Fibroblast of villous mesenchyme (primary cell): ENCODE data around the gene DHPS. TPM values are rescaled to one million over a fixed set of nuclear protein-coding genes. Genes with fewer than 3 reads are reported as not detected.
"Not testable (repeated sequence)": the region's sequence is repeated elsewhere in the genome, so short reads cannot be mapped to it uniquely, and the experiment has no call there.

Source experiments
- DNase-seq: peaks from one replicate; pipeline ENCODE4 v3.0.0-alpha.2; 2010; ENCODE audit warnings: low read depth
- H3K4me3 ChIP-seq: 2 replicates; pipeline ENCODE4 v1.5.1; 2011; ENCODE audit warnings: low read depth, mild to moderate bottlenecking, low read length
- CTCF ChIP-seq: IDR thresholded peaks from 2 replicates; pipeline ENCODE4 v1.5.1; 2012; ENCODE audit warnings: low read depth, mild to moderate bottlenecking, low read length; ENCODE audit not compliant: insufficient read depth
- total RNA-seq: library from RNA; depleted of rRNA; stranded (reverse); fragments of >200 nt; gene quantifications from 2 replicates; pipeline ENCODE4 v1.2.3, GENCODE V29; 2012

DHPS gene
- total RNA-seq, 1 donor = 50.1 TPM

GRCh38 chr19:12647490-12648071 lies 34.1 kb downstream of the DHPS start:
- peak overlapping the region; percentile 30 for H3K4me3 ChIP-seq
- TF ChIP-seq CTCF = no peak
- peak; percentile 16 for DNase-seq

DNA sequence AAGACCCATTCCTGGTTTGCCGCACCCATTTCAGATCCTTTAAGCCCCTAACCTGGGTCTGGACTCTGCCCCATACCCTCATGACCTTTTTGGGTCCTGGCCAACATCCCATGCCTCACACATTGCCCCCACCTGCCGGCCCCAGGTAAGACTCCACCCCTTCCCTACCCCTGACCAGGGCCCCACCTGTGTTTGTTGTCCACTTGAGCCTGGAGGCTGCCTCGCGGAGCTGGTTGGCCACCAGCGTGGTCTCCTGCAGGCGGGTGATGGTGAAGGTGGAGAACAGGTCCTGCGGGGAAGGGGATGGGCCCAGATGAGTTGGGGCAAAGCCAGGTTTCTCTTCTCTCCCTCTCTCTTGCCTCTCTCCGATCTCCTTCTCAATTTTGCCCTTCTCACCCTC lies 34.6 kb downstream of the DHPS start:
- no peak for TF ChIP-seq CTCF
- no peak for DNase-seq
- no peak overlapping the region for H3K4me3 ChIP-seq

DNA sequence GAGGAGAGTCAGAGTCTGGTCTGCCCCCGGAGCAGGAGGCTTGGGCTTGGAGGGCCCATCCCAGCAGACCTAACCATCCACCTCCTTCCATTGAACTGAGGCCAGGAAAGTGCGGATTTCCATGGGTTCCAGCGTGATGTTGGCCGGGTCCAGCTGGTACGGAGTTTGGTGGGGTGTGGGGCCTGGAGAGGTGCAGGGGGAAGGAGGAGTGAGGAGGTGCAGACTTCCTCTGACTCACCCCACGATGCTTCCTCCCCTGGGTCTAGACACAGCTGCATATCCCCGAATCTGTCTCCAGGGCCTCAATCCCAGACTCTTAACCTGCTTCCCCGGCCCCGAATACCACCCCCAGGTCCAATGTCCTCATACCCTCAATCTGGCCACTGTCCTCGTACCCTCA lies 35.1 kb downstream of the DHPS start:
- DNase-seq = no peak
- H3K4me3 ChIP-seq = no peak overlapping the region
- TF ChIP-seq CTCF = no peak

GRCh38 chr19:12643716-12644115 lies 38.0 kb downstream of the DHPS start:
- not testable (repeated sequence) for H3K4me3 ChIP-seq, DNase-seq

GRCh38 chr19:12642506-12642905 lies 39.2 kb downstream of the DHPS start:
- DNase-seq = no peak
- TF ChIP-seq CTCF = no peak
- no peak overlapping the region for H3K4me3 ChIP-seq

GRCh38 chr19:12641456-12641855 lies 40.2 kb downstream of the DHPS start:
- TF ChIP-seq CTCF = no peak
- no peak for DNase-seq
- no peak overlapping the region for H3K4me3 ChIP-seq

DNA sequence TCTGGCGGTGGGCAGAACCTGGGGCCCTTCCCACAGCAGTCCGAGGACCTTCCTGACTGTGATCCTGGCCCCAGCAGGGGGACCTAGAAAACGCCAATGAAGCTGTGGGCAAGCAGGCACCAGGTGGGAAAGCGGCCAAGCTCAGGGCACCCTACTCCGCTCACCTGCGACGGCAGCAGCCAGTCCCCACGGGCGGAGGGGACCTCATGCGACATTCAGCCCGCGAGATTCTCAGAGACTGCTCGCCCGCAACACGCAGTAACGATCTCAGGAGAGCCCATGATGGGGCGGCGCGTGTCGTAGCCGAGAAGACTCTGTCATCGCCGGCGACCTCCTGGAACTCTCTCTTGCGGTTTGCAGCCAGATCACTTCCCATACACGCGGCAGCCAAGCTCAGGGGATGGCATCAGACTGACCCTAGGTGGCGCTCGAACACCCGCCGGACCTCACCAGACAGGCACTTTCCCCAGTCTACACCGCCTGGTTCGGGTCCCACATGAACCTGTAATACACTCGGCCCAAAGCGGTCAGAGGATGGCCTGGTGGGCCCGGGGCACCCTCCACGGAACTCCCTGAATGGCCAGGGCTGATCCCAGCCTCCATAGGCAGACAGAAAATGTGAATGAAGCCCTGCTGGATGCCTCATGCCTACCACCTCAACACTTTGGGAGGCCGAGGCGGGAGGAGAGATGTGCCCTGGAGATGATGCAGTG lies 41.6 kb downstream of the DHPS start:
- peak; percentile 74 for DNase-seq
- H3K4me3 ChIP-seq = peak overlapping the region; percentile 21
- TF ChIP-seq CTCF = peak; percentile 77
